Esophagus muscularis mucosa (tissue), 4 donors: ENCODE data around the gene PRPH2.

Experiments used
- CTCF ChIP-seq, 3 experiments: fragments of 200-600 bp in 2 of 3; fragments of 450-650 bp in 1 of 3; sonication (generic) in 2 of 3; IDR thresholded peaks; one replicate each; pipeline ENCODE4 v1.5.1; 2017 to 2019; ENCODE audit warnings: antibody characterized with exemption in 3 of 3, mild to moderate bottlenecking in 2 of 3, moderate library complexity in 1 of 3
- EP300 ChIP-seq: sonication (generic); formaldehyde crosslinking; IDR thresholded peaks from one replicate; pipeline ENCODE4 v1.6.1; 2017; ENCODE audit warnings: antibody characterized with exemption
- POLR2A ChIP-seq: fragments of 450-650 bp; IDR thresholded peaks from one replicate; pipeline ENCODE4 v1.6.1; 2017; ENCODE audit warnings: antibody characterized with exemption, moderate library complexity, mild to moderate bottlenecking, low read depth
- POLR2AphosphoS5 ChIP-seq, 2 donors: sonication (generic); formaldehyde crosslinking; IDR thresholded peaks; one replicate each; pipeline ENCODE4 v1.6.1; 2017; ENCODE audit warnings: antibody characterized with exemption in 2 of 2

GRCh38 chr6:42727087-42727611, 4.8 kb upstream of the PRPH2 start:
- TF ChIP-seq CTCF (IDR thresholded peaks at IDR 0.05) = no peak
- no peak for TF ChIP-seq POLR2A
- peak in 1 of 2 donors; percentile 21 for TF ChIP-seq POLR2AphosphoS5 (IDR thresholded peaks at IDR 0.05)
- no peak for TF ChIP-seq EP300
